Neural progenitor cell (in vitro differentiated cells): ENCODE results near the gene DEGS1.

Experiments used
- CTCF ChIP-seq: fragments of 200-600 bp; sonication (generic); IDR thresholded peaks from 2 replicates; pipeline ENCODE4 v1.5.1; 2017; ENCODE audit warnings: antibody characterized with exemption, mild to moderate bottlenecking
- EZH2phosphoT487 ChIP-seq: fragments of 200-600 bp; sonication (generic); IDR thresholded peaks from 2 replicates; pipeline ENCODE4 v1.6.1; 2017; ENCODE audit warnings: antibody characterized with exemption

GRCh38 chr1:224183591-224184312, 712 bp downstream of the DEGS1 start:
- no peak for TF ChIP-seq CTCF
- no peak for TF ChIP-seq EZH2phosphoT487
